HG03066 (cell line): Measurements from ENCODE around the gene NREP.
A peak's percentile ranks its signal among the peaks of the same experiment; 100 is the strongest.

Source experiments
- ATAC-seq: cut with Tn5 transposase; IDR thresholded peaks from one replicate; pipeline ENCODE4 v1.9.1; 2021; ENCODE audit warnings: low read depth; ENCODE audit not compliant: unreplicated experiment

NREP gene, protein sequence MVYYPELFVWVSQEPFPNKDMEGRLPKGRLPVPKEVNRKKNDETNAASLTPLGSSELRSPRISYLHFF

DNA sequence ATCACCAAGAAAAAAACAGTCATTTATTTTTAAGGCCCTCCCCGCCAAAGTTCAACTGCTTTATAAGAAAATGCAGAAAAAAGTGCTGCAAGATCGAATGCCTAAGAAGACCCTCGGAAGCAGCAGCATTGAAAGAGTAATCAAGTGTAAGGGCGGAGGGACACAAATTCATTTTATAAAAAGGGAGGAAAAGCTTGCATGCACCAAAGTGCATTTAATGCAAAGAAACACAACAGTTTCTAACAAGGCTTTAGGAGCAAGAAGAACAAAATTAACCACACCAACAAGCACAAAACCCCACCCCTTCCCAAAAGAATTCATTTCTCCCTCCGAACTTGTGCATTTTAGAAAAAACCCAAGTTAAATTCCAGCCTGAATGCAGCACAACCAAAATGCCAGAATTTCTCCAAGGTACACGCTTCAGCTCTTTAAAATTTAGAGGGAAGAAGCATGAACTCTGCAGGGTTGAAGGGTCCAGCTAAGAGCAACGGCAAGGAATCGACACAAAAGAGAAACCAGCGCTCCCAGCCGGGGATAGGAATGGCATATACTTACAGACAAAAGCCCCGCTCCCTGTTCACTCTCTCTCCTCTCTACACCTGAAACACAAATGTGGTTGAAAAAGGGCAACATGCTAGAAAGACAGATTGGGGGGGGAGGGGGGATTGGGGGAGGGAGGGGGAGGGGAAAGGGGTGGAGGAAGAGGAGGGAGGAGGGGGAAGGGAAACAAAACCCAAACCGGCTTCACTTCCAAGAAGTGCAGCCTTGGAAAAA is at the start of gene NREP:
TSS of gene NREP (minus strand) at position 614 of the 774 bp plus-strand sequence. CDS start 1,422 bp downstream, outside the sequence.
- peak; percentile 4 for ATAC-seq

DNA sequence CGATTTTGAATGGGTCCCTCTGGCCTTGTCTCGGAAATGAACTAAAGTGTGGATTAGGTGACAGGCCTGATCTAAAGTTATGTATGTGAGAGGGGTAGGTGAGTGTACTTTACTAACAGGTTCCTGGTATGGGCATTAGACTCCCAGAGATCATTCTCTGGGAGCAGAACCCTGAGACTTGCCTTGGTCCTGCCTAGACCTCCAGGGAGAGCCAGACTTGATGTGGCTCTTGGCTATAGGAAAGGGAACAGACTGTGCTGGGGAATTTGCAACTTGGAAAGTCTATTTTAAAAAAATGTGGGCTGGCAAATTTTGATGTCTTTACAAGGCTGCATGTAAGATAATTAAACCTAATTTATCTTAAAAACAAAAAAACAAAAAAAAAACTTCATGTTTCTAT is 49.8 kb upstream of the NREP start:
- ATAC-seq = no peak

DNA sequence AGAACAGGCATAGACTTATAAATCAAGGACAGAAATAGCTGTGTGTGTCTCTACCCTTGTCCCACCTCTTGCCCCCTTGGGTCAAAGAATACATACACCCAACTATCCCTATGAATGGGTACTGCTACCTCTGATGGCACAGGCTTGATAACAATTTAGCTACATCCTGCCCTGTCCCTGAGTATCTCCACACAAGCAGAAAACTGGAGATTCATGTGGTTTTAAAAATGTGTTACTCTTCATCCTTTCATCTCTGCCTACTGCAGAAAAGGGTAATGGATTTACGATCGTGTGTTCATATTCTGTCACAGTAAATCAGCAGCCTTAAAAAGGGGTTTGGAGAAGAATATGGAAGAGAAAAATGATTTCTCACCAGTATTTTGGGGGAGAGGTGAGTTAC is 49.2 kb upstream of the NREP start:
- no peak for ATAC-seq

DNA sequence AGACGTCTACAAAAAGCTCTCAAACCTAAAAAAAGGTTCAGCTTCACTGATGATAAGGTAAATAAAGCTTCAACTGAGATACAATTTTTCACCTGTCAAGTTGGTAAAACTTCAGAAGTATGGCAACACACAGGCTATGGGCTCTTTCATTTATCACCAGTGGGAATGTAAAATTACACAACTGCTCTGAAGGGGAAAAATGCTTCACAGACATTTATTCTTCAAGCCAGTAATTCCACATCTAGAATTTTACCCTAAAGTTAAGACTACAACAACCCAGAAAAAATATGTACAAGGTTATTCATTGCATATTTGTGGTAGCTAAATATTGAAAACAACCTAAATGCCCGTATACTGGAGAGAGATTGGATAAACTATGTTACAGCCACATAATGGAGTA is 48.1 kb upstream of the NREP start:
- ATAC-seq = no peak

DNA sequence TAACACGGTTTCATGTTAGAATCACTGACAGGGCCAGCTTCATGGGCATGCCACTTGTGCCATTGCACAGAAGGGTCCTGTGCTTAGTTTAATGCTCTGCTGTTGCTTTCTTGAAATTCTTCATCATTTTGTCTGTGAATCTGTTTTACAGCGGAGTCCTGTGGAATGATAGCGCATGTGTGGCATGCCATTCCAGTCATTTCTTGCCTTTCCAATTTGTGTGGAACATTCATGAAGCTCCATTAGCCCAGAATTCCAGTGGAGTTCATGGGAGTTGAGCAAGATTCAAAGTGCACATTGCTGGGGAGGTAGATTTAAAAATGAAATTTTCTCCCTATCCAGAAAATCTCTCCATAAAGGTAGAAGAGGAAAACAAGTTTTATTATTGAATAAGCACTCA is 43.4 kb upstream of the NREP start:
- ATAC-seq = no peak

- no peak for ATAC-seq
Observed at GRCh38 chr5:111795142-111795541, 38.1 kb upstream of the NREP start.

GRCh38 chr5:111792471-111793058 is 35.6 kb upstream of the NREP start:
- no peak for ATAC-seq

GRCh38 chr5:111790295-111790694 is 33.3 kb upstream of the NREP start:
- no peak for ATAC-seq

GRCh38 chr5:111787006-111787405 is 30.0 kb upstream of the NREP start:
- ATAC-seq = no peak

- ATAC-seq = no peak
Observed at GRCh38 chr5:111784491-111785181, 27.6 kb upstream of the NREP start.

DNA sequence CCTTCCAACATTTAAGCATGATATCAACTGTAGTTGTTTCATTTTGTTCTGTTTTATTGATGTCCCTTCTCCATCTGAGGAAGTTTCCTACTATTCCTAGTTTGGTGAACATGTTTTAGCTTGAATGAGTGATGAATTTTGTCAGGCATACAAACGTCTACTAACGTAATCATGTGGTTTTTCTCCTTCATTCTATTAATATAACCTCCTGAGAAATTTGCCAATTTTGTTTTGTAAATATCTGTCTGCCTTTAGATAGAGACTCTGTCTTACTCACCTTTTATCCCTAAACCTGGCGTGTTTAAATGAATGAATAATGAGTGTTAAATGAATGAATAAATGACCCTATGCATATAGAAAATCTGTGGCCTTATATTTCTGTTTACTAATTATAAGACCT is 26.5 kb upstream of the NREP start:
- no peak for ATAC-seq

DNA sequence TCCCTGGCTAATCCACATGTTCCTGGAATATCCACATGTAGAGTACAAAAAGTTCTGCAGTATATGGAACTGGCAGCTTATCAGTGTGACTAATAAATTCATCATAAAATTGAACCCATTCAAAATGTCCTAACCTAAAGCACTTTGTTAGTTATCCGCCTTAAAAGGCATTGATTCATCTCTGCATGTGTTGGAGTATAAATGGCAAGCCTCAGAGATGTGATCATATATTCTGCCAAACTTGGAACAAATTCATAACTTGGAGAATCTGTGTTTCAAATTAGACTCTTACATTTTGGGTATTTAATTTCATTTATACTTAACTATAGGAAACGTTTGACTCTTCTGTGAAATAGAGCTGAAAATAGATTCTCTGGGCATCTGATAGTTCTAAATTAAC is 25.2 kb upstream of the NREP start:
- ATAC-seq = no peak

GRCh38 chr5:111781200-111781599 is 24.2 kb upstream of the NREP start:
- ATAC-seq = no peak

DNA sequence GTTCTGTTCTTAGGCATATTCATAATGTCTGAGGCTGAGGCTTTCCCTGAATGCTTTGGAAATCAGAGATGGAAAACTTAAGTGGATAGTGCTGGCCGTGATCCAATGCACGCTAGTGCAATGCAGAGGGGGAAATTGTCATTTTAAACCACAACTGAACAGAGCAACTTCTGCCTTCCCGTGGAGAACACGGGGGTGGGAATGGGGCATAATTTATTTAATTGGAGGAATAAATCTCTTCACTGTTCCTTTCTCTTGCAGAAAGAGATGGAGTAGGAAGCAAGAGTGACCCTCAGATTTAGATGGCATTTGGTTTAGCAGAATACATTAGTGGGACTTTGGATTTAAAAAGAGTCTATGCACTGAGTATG is 22.9 kb upstream of the NREP start:
- no peak for ATAC-seq

DNA sequence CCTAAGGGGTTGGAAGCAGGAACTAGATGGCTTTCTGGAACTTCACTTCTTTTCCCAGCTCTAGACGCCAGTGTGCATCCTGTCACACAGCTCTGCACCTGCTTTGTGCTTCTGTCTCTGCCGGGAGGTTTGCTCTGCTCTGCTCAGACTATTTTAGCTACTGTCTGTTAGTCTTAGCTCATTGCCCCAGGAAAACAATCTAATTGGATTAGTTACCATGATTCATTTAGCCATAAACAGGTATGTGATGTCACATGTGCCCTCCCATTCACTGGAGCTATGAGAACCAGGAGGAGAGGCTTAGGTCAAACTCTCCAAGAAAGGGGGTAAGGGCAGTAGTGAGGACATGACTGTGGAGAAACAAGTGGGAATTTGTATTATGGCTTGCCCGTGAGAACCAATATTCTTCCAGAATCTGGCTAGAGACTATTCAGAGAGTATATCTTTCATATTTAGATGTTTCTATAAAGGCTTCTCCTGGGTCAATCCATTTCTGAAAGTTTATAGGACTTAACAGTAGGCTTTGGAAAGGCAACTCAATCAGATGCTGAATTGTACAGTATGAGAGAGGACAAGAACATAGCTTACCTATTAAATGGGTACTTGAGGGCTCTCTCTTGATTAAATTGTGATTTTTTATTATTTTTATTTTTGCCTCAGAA is 22.4 kb upstream of the NREP start:
- ATAC-seq = no peak

DNA sequence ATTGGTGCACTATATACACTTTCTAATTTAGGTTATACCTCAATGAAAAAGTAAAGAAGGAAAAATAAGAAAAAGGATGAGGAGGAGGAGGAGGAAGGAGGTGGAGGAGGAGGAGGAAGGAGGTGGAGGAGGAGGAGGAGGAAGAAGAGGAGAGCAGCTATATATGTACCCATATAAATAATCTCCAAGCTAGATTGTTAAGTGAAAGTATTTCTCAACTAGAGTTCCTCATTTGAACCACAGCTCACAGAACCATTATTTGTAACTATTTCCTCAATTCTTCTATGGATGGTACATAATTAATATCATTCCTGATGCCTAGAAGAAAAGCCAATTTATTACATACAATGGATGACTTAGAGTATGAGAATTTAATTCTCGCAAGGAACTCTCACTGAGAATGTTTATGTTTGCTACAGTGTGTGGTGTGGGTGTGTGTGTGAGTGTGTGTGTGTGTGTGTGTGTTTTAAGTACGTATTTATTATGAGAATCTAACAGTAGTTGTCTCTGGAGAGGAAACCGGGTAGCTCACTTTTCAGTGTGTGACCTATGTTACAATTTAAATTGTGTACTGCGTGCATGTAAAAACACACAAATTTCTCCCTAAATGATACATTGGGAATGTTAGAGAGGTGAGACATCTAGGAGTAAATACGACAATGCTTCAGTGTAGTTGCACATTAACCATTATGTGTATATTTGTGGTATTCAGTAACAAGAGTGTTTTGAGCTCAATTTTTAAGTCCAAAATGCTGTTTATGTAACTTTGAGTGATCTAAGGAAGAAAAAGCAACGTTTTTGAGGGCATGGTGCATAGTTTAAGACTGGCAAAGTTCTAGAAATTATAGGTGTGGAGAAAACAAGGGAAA is 20.2 kb upstream of the NREP start:
- no peak for ATAC-seq

GRCh38 chr5:111775224-111775623 is 18.2 kb upstream of the NREP start:
- no peak for ATAC-seq

GRCh38 chr5:111774525-111774924 is 17.5 kb upstream of the NREP start:
- ATAC-seq = peak; percentile 39

GRCh38 chr5:111772456-111773122 is 15.6 kb upstream of the NREP start:
- ATAC-seq = no peak

- ATAC-seq = no peak
Observed at GRCh38 chr5:111769541-111769940, 12.5 kb upstream of the NREP start.
